Hypothalamus (tissue), 51 donors: Measurements from ENCODE around the gene ATP4A.

ENCODE experiments used
- DNase-seq, 51 donors: peaks; one replicate each; lab custom pipeline; 2025; lab: John Stamatoyannopoulos, UW

Gene ATP4A

GRCh38 chr19:35551091-35551810 lies 12.2 kb downstream of the ATP4A start:
- DNase-seq, result no peak

- peak in 1 of 51 donors; percentile 1 for DNase-seq
These were observed 13.5 kb downstream of the ATP4A start for GRCh38 chr19:35549879-35550523.

GRCh38 chr19:35549174-35549788 lies 14.2 kb downstream of the ATP4A start:
- peak in 20 of 51 donors; percentile 2 to 45 (median 23) for DNase-seq

GRCh38 chr19:35546532-35546931 lies 16.9 kb downstream of the ATP4A start:
- DNase-seq, result no peak

- DNase-seq, result peak in 9 of 51 donors; percentile 25 to 60 (median 43)
These were observed 17.5 kb downstream of the ATP4A start for GRCh38 chr19:35545855-35546381.

- peak; percentile 25 to 96 (median 84) for DNase-seq
These were observed 18.2 kb downstream of the ATP4A start, which contains the start of gene TMEM147 for GRCh38 chr19:35545001-35545854. Gene TMEM147, plus strand, starts transcription at chr19:35545626. Its CDS starts 114 bp downstream, at chr19:35545740.

GRCh38 chr19:35544110-35544802 lies 19.2 kb downstream of the ATP4A start:
- DNase-seq, result no peak

GRCh38 chr19:35543280-35544109 lies 20.0 kb downstream of the ATP4A start:
- DNase-seq, result no peak

GRCh38 chr19:35542209-35542608 lies 21.2 kb downstream of the ATP4A start:
- no peak for DNase-seq

GRCh38 chr19:35540356-35540927 lies 23.0 kb downstream of the ATP4A start:
- DNase-seq, result no peak

GRCh38 chr19:35539850-35540249 lies 23.6 kb downstream of the ATP4A start:
- DNase-seq, result no peak

- no peak for DNase-seq
These were observed 24.1 kb downstream of the ATP4A start for GRCh38 chr19:35539314-35539713.

- DNase-seq, result no peak
These were observed 28.5 kb downstream of the ATP4A start for GRCh38 chr19:35534803-35535480.

GRCh38 chr19:35533822-35534392 lies 29.6 kb downstream of the ATP4A start:
- no peak for DNase-seq

GRCh38 chr19:35533201-35533821 lies 30.1 kb downstream of the ATP4A start, which contains the start of gene GAPDHS:
Gene GAPDHS, plus strand, starts transcription at chr19:35533456. Its CDS starts 72 bp downstream, at chr19:35533528.
- DNase-seq, result no peak

- no peak for DNase-seq
These were observed 32.2 kb downstream of the ATP4A start for GRCh38 chr19:35531291-35531690.
